Suppressor macrophage treated with lipopolysaccharide for 1 hour (primary cell): ENCODE measurements around the gene PCBP3.

Source experiments
- DNase-seq, 3 donors: peaks; one replicate each; pipeline ENCODE4 v3.0.0-alpha.2; 2020 to 2022

PCBP3 gene

DNA sequence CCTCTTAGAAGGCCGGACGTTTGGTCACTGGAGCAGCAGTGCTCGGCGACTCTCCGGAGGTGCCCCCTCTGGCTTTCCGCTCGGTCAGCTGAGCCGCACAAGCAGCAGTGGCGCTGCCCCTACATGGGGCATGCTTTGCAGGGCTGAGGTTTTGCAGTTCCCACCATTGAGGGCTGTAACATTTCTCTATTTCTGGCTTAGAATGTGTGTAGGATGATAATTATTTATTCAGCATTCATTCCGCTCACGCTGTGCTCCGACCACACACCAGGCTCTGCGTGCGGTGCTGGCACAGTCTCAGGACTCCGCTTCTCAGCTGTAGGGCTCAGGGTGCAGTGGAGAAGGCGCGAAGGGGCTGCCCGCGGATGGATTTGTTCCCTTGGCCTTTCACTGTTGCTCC lies 119.5 kb downstream of the PCBP3 start:
- DNase-seq, result no peak

GRCh38 chr21:45763506-45763905 lies 120.0 kb downstream of the PCBP3 start:
- no peak for DNase-seq

DNA sequence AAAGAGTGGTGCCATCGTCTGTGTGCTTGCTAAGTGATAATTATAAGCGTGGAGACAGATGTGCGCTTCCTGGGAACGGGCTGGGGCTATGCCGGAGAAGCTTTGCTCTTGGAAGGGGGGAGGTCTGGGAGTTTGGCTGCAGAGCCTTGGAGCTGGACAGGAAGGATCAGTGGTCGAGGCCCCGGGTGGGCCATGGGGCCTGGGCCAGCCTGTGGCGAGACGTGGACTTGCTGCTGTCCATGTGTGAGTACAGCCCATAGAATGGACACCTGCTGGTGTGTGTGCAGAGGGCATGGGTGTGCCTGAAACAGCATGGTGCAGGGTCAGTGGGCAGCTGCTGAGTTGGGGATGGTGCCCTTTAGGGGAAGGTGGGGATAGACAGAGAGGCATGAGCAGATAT lies 121.3 kb downstream of the PCBP3 start:
- DNase-seq, result no peak

DNA sequence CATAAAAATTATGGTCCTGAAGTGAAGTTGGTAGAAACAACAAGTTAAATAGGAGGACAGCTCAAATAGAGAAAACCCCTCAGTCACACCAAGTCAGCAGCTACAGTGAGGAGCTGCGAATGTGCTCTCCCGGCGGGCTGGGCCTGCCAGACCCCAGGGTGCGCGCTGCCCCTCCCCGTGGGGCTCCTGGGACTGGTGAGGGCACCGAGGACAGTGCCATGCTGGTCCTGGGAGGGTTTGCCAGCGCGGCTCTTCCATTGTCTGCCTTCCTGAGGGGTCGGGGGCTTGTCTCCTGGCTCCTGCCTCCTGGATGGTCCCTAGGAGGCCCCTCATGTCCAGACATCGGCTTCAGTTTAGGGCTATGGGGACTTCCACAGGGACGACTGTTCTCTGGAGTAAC lies 121.8 kb downstream of the PCBP3 start:
- DNase-seq, result no peak

GRCh38 chr21:45766055-45766454 lies 122.5 kb downstream of the PCBP3 start:
- no peak for DNase-seq

DNA sequence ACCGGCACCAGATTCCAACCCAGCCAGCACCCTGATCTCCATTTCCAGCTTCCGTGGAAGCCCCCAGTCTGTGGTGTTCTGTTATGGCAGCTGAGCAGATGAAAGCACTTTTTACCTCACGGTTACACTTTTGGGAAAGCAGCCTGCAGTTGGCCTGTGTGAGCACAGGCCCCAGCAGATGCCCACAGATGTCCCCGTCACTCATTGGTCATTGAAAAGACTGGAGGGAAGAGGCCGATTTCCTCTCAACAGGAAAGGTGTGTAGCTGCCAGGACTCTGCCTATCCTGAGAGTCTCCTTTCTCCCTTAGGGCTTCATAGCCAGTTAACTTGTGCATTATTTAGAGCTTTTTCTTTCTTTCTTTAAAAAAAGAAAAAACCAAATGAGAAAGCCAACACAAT lies 123.0 kb downstream of the PCBP3 start:
- no peak for DNase-seq

GRCh38 chr21:45767071-45768006 lies 123.8 kb downstream of the PCBP3 start:
- DNase-seq, result no peak

DNA sequence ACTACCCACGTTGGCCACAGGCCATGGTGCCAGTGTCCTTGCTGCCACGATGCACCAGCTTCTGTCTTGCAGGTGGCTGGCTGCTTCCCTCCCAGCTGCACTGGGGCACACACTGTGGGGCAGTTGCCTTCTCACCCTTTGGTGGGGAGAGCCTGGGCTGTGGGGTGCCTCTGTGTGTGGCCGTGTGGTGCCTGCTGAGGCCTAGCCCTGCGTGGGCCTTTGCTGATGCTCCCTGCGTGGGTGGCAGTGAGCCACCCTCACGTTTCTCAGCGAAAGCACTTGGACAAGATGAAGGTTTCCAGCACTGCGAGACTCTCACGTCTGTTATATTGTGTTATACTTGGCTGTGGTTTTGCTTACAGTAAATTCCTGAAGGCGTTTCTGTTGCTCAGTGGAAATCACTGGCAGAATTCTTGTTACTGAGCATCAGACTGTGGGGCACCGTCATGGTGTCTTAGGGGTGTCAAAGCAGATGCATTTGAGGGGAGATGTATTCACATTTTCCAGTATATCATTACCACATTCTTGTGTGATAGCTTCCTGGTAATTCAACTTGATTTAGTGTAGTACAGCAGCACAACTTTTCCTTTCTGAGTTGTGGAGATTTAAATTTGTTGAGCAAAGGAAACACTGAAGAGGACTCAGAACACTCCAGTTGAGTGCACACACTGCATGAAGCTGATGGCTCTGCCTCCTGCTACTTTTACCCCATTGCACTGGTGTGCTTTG lies 124.7 kb downstream of the PCBP3 start:
- DNase-seq, result no peak

GRCh38 chr21:45768740-45769048 lies 125.2 kb downstream of the PCBP3 start:
- no peak for DNase-seq

GRCh38 chr21:45769294-45769693 lies 125.8 kb downstream of the PCBP3 start:
- DNase-seq, result no peak

- DNase-seq, result no peak
Observed at GRCh38 chr21:45769896-45770295, 126.4 kb downstream of the PCBP3 start.

DNA sequence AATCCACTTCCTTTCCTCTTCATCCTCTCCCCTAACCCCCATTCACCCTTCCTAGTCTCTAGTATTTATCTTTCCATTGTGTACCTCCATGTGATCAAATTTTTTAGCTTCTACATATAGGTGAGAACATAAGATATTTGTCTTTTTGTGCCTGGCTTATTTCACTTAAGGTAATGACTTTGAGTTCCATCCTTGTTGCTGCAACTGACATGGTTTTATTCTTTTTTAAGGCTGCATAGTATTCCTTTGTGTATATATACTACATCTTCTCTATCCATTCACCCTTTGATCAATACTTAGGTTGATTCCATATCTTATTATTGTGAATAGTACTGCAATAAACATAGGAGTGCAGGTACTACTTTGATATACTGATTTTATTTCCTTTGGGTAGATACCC lies 128.7 kb downstream of the PCBP3 start:
- DNase-seq, result no peak

- DNase-seq, result peak; percentile 8 to 49 (median 43)
Observed at GRCh38 chr21:45774291-45774690, 130.8 kb downstream of the PCBP3 start.

DNA sequence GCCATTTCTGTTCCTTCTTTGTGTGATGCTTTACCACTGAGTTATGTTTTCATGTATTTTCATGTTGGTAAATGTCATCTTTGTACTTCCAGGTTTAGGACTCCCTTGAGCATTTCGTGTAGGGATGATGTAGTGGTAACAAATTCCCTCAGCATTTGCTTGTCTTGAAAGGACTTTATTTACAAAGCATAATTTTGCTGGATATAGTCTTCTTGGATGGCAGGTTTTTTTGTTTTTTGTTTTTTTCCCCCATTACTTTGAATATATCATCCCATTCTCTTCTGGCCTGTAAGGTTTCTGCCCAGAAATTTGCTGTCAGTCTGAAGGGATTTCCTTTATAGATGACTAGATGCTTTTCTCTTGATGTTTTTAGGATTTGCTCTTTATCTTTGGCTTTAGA lies 133.4 kb downstream of the PCBP3 start:
- no peak for DNase-seq

DNA sequence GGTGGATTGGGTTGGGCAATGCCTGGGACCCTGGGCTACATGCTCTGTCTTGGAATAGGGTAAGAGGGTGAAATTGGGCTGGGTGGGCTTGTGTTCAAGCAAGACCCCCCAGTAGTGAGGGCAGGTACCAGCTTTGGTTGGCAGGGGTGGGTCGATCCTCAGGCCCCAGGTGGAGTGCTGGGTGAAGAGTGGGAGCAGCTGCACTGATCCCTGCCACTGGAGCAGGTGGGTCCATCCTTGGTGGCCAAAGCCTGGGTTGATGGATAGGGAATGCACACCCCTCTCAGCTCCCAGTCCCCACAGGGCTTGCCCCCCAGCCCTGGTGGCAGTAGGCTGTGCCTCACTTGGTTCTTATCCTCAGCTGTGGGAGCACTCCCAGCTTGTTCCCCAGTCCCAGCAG lies 135.2 kb downstream of the PCBP3 start:
- DNase-seq, result no peak

DNA sequence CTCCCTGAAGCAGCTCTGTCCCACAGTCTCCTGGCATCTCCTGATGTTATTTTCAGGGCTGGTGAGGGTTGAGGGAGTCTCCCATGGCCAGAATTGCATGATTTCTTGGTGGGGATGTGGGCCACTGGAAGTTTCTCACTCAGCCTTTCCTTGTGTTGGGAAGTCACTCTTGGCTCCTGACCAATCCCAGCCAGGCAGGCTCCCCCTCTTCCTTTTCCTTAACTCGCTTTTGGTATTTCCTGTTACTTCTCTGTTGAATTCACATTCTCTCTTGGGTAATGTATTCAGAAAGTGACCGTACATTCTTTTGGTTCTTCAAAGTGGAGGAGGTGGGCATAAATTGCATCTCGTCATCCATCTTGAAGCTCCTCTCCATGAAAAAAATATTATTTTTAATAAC lies 135.7 kb downstream of the PCBP3 start:
- DNase-seq, result no peak

DNA sequence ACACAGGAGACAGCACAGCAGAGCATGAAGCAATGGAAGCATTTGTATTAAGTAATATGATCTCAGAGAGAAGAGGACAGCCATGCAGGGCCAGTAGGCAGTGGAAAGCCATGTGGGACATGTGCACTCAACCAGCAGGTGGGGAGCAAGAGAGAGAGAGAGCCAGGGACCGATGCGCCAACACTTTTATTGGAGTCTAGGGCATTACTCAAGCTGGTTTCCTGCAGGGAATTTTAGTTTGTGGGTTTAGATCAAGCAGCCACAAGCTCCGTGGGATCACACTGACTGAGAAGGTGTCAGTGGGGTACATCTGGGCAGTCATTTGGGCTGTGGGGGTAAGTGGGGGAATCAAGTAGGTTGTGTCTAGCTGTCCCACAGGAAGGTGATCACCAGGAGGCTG lies 137.1 kb downstream of the PCBP3 start:
- DNase-seq, result no peak

- DNase-seq, result no peak
Observed at GRCh38 chr21:45781741-45782140, 138.2 kb downstream of the PCBP3 start.

DNA sequence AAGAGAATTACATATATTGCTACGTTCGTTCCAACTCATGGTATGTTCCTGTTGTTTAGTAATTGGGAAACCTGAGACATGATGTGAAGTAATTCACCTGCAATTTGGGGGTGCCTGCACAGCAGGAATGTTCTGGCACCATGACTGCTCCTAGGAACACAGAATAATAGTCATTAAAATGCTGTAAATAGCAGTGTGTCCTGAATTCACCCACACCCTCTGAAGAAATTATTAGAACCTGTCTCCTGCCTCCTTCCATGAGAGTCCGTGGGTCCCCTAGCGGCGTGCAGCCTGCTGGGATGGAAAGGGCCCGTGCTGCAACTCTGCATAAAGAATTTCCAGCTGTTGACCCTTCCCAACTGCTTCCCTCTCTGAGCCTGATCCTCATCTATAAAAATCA lies 143.1 kb downstream of the PCBP3 start:
- no peak for DNase-seq

DNA sequence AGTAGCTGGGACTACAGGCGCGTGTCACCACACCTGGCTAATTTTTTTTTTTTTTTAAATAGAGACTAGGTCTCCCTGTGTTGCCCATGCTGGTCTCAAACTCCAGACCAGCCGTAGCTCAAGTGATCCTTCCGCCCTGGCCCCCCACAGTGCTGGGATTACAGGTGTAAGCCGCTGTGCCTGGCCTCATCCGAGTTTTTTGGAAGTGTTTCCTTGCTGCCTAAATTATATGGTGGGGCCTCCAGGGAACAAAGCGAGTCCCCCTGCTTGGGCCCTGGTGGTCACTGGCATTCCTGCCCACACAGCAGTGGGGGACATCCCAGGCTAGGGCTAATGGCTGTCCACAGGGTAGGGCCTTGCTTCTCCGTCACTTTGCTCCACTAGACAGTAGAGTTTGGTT lies 143.8 kb downstream of the PCBP3 start:
- no peak for DNase-seq

GRCh38 chr21:45788198-45788597 lies 144.7 kb downstream of the PCBP3 start:
- DNase-seq, result no peak

GRCh38 chr21:45788637-45789506 lies 145.3 kb downstream of the PCBP3 start:
- DNase-seq, result no peak

- DNase-seq, result no peak
Observed at GRCh38 chr21:45790427-45790826, 146.9 kb downstream of the PCBP3 start.
